Brain microvascular endothelial cell (primary cell): ENCODE measurements around the gene VPS39.

Experiments
- DNase-seq: peaks from one replicate; pipeline ENCODE4 v3.0.0-alpha.2; 2020
- H3K27ac ChIP-seq: fragments of 250-450 bp; sonication (Bioruptor Pico); 2 replicates; pipeline ENCODE4 v1.5.1; 2020; ENCODE audit warnings: mild to moderate bottlenecking, moderate library complexity
- H3K27me3 ChIP-seq: fragments of 250-450 bp; sonication (Bioruptor Pico); replicated peaks from 2 replicates; pipeline ENCODE4 v1.5.1; 2020; ENCODE audit warnings: mild to moderate bottlenecking
- H3K36me3 ChIP-seq: fragments of 250-450 bp; sonication (Bioruptor Pico); replicated peaks from 2 replicates; pipeline ENCODE4 v1.5.1; 2020; ENCODE audit warnings: mild to moderate bottlenecking
- H3K4me3 ChIP-seq: 2 replicates; pipeline ENCODE4 v1.5.1; 2011; ENCODE audit warnings: low read depth, mild to moderate bottlenecking, control low read depth, low read length, moderate library complexity
- CTCF ChIP-seq: IDR thresholded peaks from 2 replicates; pipeline ENCODE4 v1.5.1; 2011; ENCODE audit warnings: low read depth, mild to moderate bottlenecking, moderate library complexity, low read length, control low read depth, inconsistent platforms; ENCODE audit errors: missing control alignments
- in situ Hi-C: cut with HindIII; loops from 2 replicates; pipeline ENCODE4 v1.10.0; 2017; ENCODE audit warnings: low sequenced_read_pairs, low pct_ligation_motif_present

VPS39 gene

GRCh38 chr15:42133356-42133755 is 74.7 kb downstream of the VPS39 start:
- no peak for TF ChIP-seq CTCF
- H3K36me3 ChIP-seq, result no peaks in the 10 kb centered on the region
- H3K27me3 ChIP-seq, result peaks cover 23% of the 10 kb centered on the region
- DNase-seq, result no peak
- no peak overlapping the region for H3K4me3 ChIP-seq
- in situ Hi-C loops, result no loop called here
- H3K27ac ChIP-seq, result no peak overlapping the region

- H3K27me3 ChIP-seq, result peaks cover 23% of the 10 kb centered on the region
- in situ Hi-C loops, result no loop called here
- no peak overlapping the region for H3K4me3 ChIP-seq
- no peak for TF ChIP-seq CTCF
- no peaks in the 10 kb centered on the region for H3K36me3 ChIP-seq
- H3K27ac ChIP-seq, result no peak overlapping the region
- no peak for DNase-seq
These were observed 76.0 kb downstream of the VPS39 start for GRCh38 chr15:42131826-42132806.

GRCh38 chr15:42131006-42131405 is 77.1 kb downstream of the VPS39 start:
- peaks cover 23% of the 10 kb centered on the region for H3K27me3 ChIP-seq
- in situ Hi-C loops, result no loop called here
- no peak overlapping the region for H3K4me3 ChIP-seq
- H3K27ac ChIP-seq, result no peak overlapping the region
- H3K36me3 ChIP-seq, result no peaks in the 10 kb centered on the region
- TF ChIP-seq CTCF, result no peak
- DNase-seq, result no peak

- H3K27ac ChIP-seq, result no peak overlapping the region
- no peaks in the 10 kb centered on the region for H3K36me3 ChIP-seq
- H3K27me3 ChIP-seq, result peaks cover 23% of the 10 kb centered on the region
- no peak for TF ChIP-seq CTCF
- in situ Hi-C loops, result no loop called here
- no peak overlapping the region for H3K4me3 ChIP-seq
- no peak for DNase-seq
These were observed 77.7 kb downstream of the VPS39 start for GRCh38 chr15:42130246-42130986.

- Histone ChIP-seq H3K36me3 (no peaks in the 10 kb centered on the region), H3K4me3 (no peak overlapping the region), H3K27ac (no peak overlapping the region), H3K27me3 (peaks cover 23% of the 10 kb centered on the region)
- in situ Hi-C loops, result no loop called here
- TF ChIP-seq CTCF, result no peak
- no peak for DNase-seq
These were observed 78.7 kb downstream of the VPS39 start for GRCh38 chr15:42129364-42129763.
